Measurements from ENCODE around the gene DMC1. TPM values are rescaled to one million over a fixed set of nuclear protein-coding genes. Genes with fewer than 3 reads are reported as not detected.
"Not testable (repeated sequence)": the region's sequence is repeated elsewhere in the genome, so short reads cannot be mapped to it uniquely, and the experiment has no call there.

DMC1 gene
- total and polyA plus RNA-seq, 2 donors (not counting 3 experiments of a cell fraction or from before 2014, with no cell fraction given), result 0.22 to 0.91 TPM

DNA sequence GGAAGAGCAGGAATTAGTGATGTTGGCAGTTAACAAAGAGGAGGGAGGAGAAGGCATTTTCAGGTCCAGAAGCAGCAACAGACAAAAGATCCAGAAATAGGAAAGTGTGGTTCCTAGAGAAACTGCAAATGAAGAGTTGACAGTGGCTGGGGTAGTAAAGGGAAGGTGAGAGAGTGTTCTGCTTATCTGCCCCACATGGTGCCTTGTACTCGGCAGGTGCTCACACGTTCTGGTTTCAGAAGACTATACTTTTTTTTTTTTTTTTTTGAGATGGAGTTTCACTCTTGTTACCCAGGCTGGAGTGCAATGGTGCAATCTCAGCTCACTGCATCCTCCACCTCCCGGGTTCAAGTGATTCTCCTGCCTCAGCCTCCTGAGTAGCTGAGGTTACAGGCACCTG, 12.9 kb upstream of the DMC1 start:
- DNase-seq (ENCODE audit: low read depth, low spot score); FAIRE-seq; BruUV-seq (replicated peaks); H4K20me1 ChIP-seq (replicated peaks; ENCODE audit: control insufficient read depth, extremely low read depth, insufficient read depth, low read length); H3K9me3 ChIP-seq (replicated peaks; ENCODE audit: control insufficient read depth, insufficient read depth, low read length); H3K4me3 ChIP-seq (replicated peaks in 1 of 3; ENCODE audit: insufficient read depth in 1 of 3, low read depth in 1 of 3, low read length in 3 of 3); H3K27ac ChIP-seq (ENCODE audit: insufficient read depth, low read depth, low read length); H3K27me3 ChIP-seq (ENCODE audit: control insufficient read depth in 2 of 2, insufficient read depth in 2 of 2, low read length in 2 of 2); POLR2A ChIA-PET; H2AFZ ChIP-seq (ENCODE audit: low read depth, low read length); H3K4me1 ChIP-seq (ENCODE audit: control insufficient read depth, extremely low read depth, insufficient read depth, low read length); H3K4me2 ChIP-seq (ENCODE audit: insufficient read depth, low read length); H3K36me3 ChIP-seq (ENCODE audit: control insufficient read depth in 2 of 2, extremely low read depth in 1 of 2, insufficient read depth in 2 of 2, low read length in 2 of 2); intact Hi-C loops (cut with micrococcal nuclease); H3K79me2 ChIP-seq (ENCODE audit: control insufficient read depth, insufficient read depth, low read length); H3K9ac ChIP-seq (replicated peaks; ENCODE audit: extremely low read depth, insufficient read depth, low read length); H3K9me1 ChIP-seq (replicated peaks; ENCODE audit: control insufficient read depth, extremely low read depth, insufficient read depth, low read length); dilution Hi-C loops (cut with MboI; ENCODE audit: extremely low pct_ligation_motif_present, low sequenced_read_pairs): not testable (repeated sequence)
- CTCF ChIA-PET, result interaction anchor here (1.0 to 1.1 kb wide), 2 partner anchors 12 to 45 kb away, joined by 4 read pairs; no protein-coding TSS in a partner anchor

- no peaks in the 10 kb centered on the region for H3K36me3 ChIP-seq (ENCODE audit: control insufficient read depth in 2 of 2, extremely low read depth in 1 of 2, insufficient read depth in 2 of 2, low read length in 2 of 2)
- no peak overlapping the region for H2AFZ ChIP-seq (ENCODE audit: low read depth, low read length)
- no peak overlapping the region for H3K4me3 ChIP-seq (replicated peaks in 1 of 3; ENCODE audit: insufficient read depth in 1 of 3, low read depth in 1 of 3, low read length in 3 of 3)
- ChIA-PET POLR2A (no interaction called here), CTCF (no interaction called here)
- H3K27me3 ChIP-seq (ENCODE audit: control insufficient read depth in 2 of 2, insufficient read depth in 2 of 2, low read length in 2 of 2), result peaks cover 0 to 9% of the 10 kb centered on the region in 2 experiments
- DNase-seq (ENCODE audit: low read depth, low spot score) (no peak), FAIRE-seq (no peak)
- H3K4me2 ChIP-seq (ENCODE audit: insufficient read depth, low read length), result no peak overlapping the region
- dilution Hi-C loops (cut with MboI; ENCODE audit: extremely low pct_ligation_motif_present, low sequenced_read_pairs), result no loop called here
- H3K9me1 ChIP-seq (replicated peaks; ENCODE audit: control insufficient read depth, extremely low read depth, insufficient read depth, low read length), result no peaks in the 10 kb centered on the region
- H3K27ac ChIP-seq (ENCODE audit: insufficient read depth, low read depth, low read length), result no peak overlapping the region
- H4K20me1 ChIP-seq (replicated peaks; ENCODE audit: control insufficient read depth, extremely low read depth, insufficient read depth, low read length), result no peaks in the 10 kb centered on the region
- H3K9me3 ChIP-seq (replicated peaks; ENCODE audit: control insufficient read depth, insufficient read depth, low read length), result no peaks in the 10 kb centered on the region
- no TSS peak for BruUV-seq (replicated peaks)
- no peaks in the 10 kb centered on the region for H3K4me1 ChIP-seq (ENCODE audit: control insufficient read depth, extremely low read depth, insufficient read depth, low read length)
- intact Hi-C loops (cut with micrococcal nuclease), result loop anchor here (10.0 kb wide), 1 partner anchor 344 kb away; no protein-coding TSS in a partner anchor
- TF ChIP-seq JUN (IDR thresholded peaks at IDR 0.05; ENCODE audit: borderline replicate concordance, insufficient read depth, insufficient read length, low read depth) (no peak), GATA2 (IDR thresholded peaks at IDR 0.05; ENCODE audit: insufficient read depth, insufficient read length, low read depth, low read length) (no peak)
- H3K79me2 ChIP-seq (ENCODE audit: control insufficient read depth, insufficient read depth, low read length), result no peaks in the 10 kb centered on the region
- H3K9ac ChIP-seq (replicated peaks; ENCODE audit: extremely low read depth, insufficient read depth, low read length), result no peak overlapping the region
Observed at GRCh38 chr22:38578505-38578904, 8.5 kb upstream of the DMC1 start.

All from endothelial cell of umbilical vein (primary cell).